22Rv1 (cell line): ENCODE data around the gene FOXRED1.

Experiments used
- H3K27ac ChIP-seq: fragments of 450-650 bp; 2 replicates; pipeline ENCODE4 v1.5.1; 2017
- CTCF ChIP-seq: fragments of 450-650 bp; IDR thresholded peaks from 2 replicates; pipeline ENCODE4 v1.5.1; 2017; ENCODE audit warnings: mild to moderate bottlenecking
- ZFX ChIP-seq: fragments of 450-650 bp; IDR thresholded peaks from 2 replicates; pipeline ENCODE4 v1.6.1; 2017; ENCODE audit warnings: antibody characterized with exemption, borderline replicate concordance

The FOXRED1 gene

GRCh38 chr11:126319374-126319740 is 50.4 kb downstream of the FOXRED1 start:
- TF ChIP-seq CTCF: no peak
- no peak for TF ChIP-seq ZFX
- H3K27ac ChIP-seq: no peak overlapping the region

- no peak overlapping the region for H3K27ac ChIP-seq
- no peak for TF ChIP-seq ZFX
- no peak for TF ChIP-seq CTCF
Measured at GRCh38 chr11:126322996-126323395, 54.0 kb downstream of the FOXRED1 start.

- no peak for TF ChIP-seq ZFX
- TF ChIP-seq CTCF: no peak
- no peak overlapping the region for H3K27ac ChIP-seq
Measured at GRCh38 chr11:126327281-126328000, 58.5 kb downstream of the FOXRED1 start.
